ENCODE data around the gene MTCH2. TPM values are rescaled to one million over a fixed set of nuclear protein-coding genes. Genes with fewer than 3 reads are reported as not detected.

The MTCH2 gene
- total and polyA plus RNA-seq, 2 donors (not counting 1 experiment from before 2014, with no cell fraction given): 18.1 to 26.9 TPM

GRCh38 chr11:47620836-47621378, 21.5 kb downstream of the MTCH2 start:
- H3K9me3 ChIP-seq (ENCODE audit: control extremely low read depth in 1 of 3, control insufficient read depth in 2 of 3, insufficient read depth in 1 of 3, low read length in 2 of 3): no peaks in the 10 kb centered on the region
- no peak overlapping the region for H3K27ac ChIP-seq (ENCODE audit: low read length in 2 of 2)
- no peaks in the 10 kb centered on the region for H3K79me2 ChIP-seq (ENCODE audit: control insufficient read depth, insufficient read depth, low read length)
- H3K27me3 ChIP-seq (replicated peaks in 1 of 4; ENCODE audit: control extremely low read depth in 1 of 4, control insufficient read depth in 3 of 4, insufficient read depth in 4 of 4, low read length in 3 of 4): no peaks in the 10 kb centered on the region
- H4K20me1 ChIP-seq (ENCODE audit: control insufficient read depth, insufficient read depth, low read length, poor library complexity, severe bottlenecking): no peaks in the 10 kb centered on the region
- Mint-ChIP-seq H3K4me3 (no peak overlapping the region), H3K4me1 (no peaks in the 10 kb centered on the region), H3K27ac (no peak overlapping the region), H3K9me3 (ENCODE audit: insufficient read depth) (no peaks in the 10 kb centered on the region), H3K27me3 (no peaks in the 10 kb centered on the region)
- no peak for ATAC-seq (ENCODE audit: low read depth)
- DNase-seq: no peak
- H3K4me1 ChIP-seq (ENCODE audit: control insufficient read depth in 2 of 2, insufficient read depth in 2 of 2, low read length in 2 of 2): no peaks in the 10 kb centered on the region
- no peak overlapping the region for H3K9ac ChIP-seq (ENCODE audit: low read length)
- H3K36me3 ChIP-seq (replicated peaks in 1 of 2; ENCODE audit: control extremely low read depth in 1 of 2, control insufficient read depth in 1 of 2, extremely low read depth in 1 of 2, insufficient read depth in 2 of 2, low read length in 1 of 2): peaks cover 32 to 51% of the 10 kb centered on the region in 2 experiments
- no peak for TF ChIP-seq CTCF (IDR thresholded peaks at IDR 0.05)
- TF ChIP-seq EZH2 (IDR thresholded peaks at IDR 0.05; ENCODE audit: borderline replicate concordance, insufficient read depth, low read depth, low read length, poor library complexity, severe bottlenecking): no peak
- ChIA-PET CTCF (no interaction called here), POLR2A (interaction anchor here (0.7 kb wide), 1 partner anchor 434 kb away, joined by 4 read pairs; no protein-coding TSS in a partner anchor)
- no peak overlapping the region for H3K4me2 ChIP-seq (replicated peaks; ENCODE audit: low read depth, low read length, poor library complexity, severe bottlenecking)
- no CpG with 5 or more reads among the region's 2 CpGs for WGBS (ENCODE audit: insufficient coverage)
- intact Hi-C loops (cut with micrococcal nuclease): no loop called here
- H3K4me3 ChIP-seq (ENCODE audit: control extremely low read depth in 1 of 5, extremely low read depth in 1 of 5, insufficient read depth in 1 of 5, low read depth in 2 of 5, low read length in 4 of 5): no peak overlapping the region
- no peak overlapping the region for H2AFZ ChIP-seq (ENCODE audit: insufficient read depth, low read depth, low read length, poor library complexity, severe bottlenecking)

GRCh38 chr11:47617417-47617809, 24.9 kb downstream of the MTCH2 start:
- no peak for TF ChIP-seq CTCF (IDR thresholded peaks at IDR 0.05)
- no peak for TF ChIP-seq EZH2 (IDR thresholded peaks at IDR 0.05; ENCODE audit: borderline replicate concordance, insufficient read depth, low read depth, low read length, poor library complexity, severe bottlenecking)
- Histone ChIP-seq H3K27me3 (replicated peaks in 1 of 4; ENCODE audit: control extremely low read depth in 1 of 4, control insufficient read depth in 3 of 4, insufficient read depth in 4 of 4, low read length in 3 of 4) (no peaks in the 10 kb centered on the region), H3K9me3 (ENCODE audit: control extremely low read depth in 1 of 3, control insufficient read depth in 2 of 3, insufficient read depth in 1 of 3, low read length in 2 of 3) (no peaks in the 10 kb centered on the region), H3K4me2 (replicated peaks; ENCODE audit: low read depth, low read length, poor library complexity, severe bottlenecking) (no peak overlapping the region), H2AFZ (ENCODE audit: insufficient read depth, low read depth, low read length, poor library complexity, severe bottlenecking) (no peak overlapping the region), H3K79me2 (ENCODE audit: control insufficient read depth, insufficient read depth, low read length) (no peaks in the 10 kb centered on the region), H3K36me3 (replicated peaks in 1 of 2; ENCODE audit: control extremely low read depth in 1 of 2, control insufficient read depth in 1 of 2, extremely low read depth in 1 of 2, insufficient read depth in 2 of 2, low read length in 1 of 2) (peaks cover 21 to 35% of the 10 kb centered on the region in 2 experiments), H3K4me1 (ENCODE audit: control insufficient read depth in 2 of 2, insufficient read depth in 2 of 2, low read length in 2 of 2) (no peaks in the 10 kb centered on the region), H4K20me1 (ENCODE audit: control insufficient read depth, insufficient read depth, low read length, poor library complexity, severe bottlenecking) (no peaks in the 10 kb centered on the region), H3K4me3 (ENCODE audit: control extremely low read depth in 1 of 5, extremely low read depth in 1 of 5, insufficient read depth in 1 of 5, low read depth in 2 of 5, low read length in 4 of 5) (no peak overlapping the region), H3K9ac (ENCODE audit: low read length) (no peak overlapping the region), H3K27ac (ENCODE audit: low read length in 2 of 2) (no peak overlapping the region)
- no CpG with 5 or more reads among the region's 3 CpGs for WGBS (ENCODE audit: insufficient coverage)
- Mint-ChIP-seq H3K9me3 (ENCODE audit: insufficient read depth) (no peaks in the 10 kb centered on the region), H3K27me3 (no peaks in the 10 kb centered on the region), H3K4me3 (no peak overlapping the region), H3K4me1 (no peaks in the 10 kb centered on the region), H3K27ac (no peak overlapping the region)
- DNase-seq (no peak), ATAC-seq (ENCODE audit: low read depth) (no peak)
- intact Hi-C loops (cut with micrococcal nuclease): no loop called here
- ChIA-PET POLR2A (no interaction called here), CTCF (interaction anchor here (0.6 kb wide), 1 partner anchor 78 kb away, joined by 3 read pairs; no protein-coding TSS in a partner anchor)
